ENCODE results near the gene RET.

RET gene

GRCh38 chr10:43076876-43077420, at the start of gene RET:
RET (plus strand) TSS chr10:43077069; CDS start chr10:43077259, 190 bp downstream.
- peak; percentile 26 for DNase-seq (ENCODE audit: low spot score)

- no peak for DNase-seq (ENCODE audit: low spot score)
Measured at GRCh38 chr10:43027331-43027955, 49.4 kb upstream of the RET start.

GRCh38 chr10:43028143-43028542, 48.7 kb upstream of the RET start:
- no peak for DNase-seq (ENCODE audit: low spot score)

GRCh38 chr10:43029043-43029442, 47.8 kb upstream of the RET start:
- DNase-seq (ENCODE audit: low spot score) = no peak

- DNase-seq (ENCODE audit: low spot score) = no peak
Measured at GRCh38 chr10:43032613-43033012, 44.3 kb upstream of the RET start.

GRCh38 chr10:43035800-43036199, 41.1 kb upstream of the RET start:
- no peak for DNase-seq (ENCODE audit: low spot score)

- DNase-seq (ENCODE audit: low spot score) = no peak
Measured at GRCh38 chr10:43036481-43037428, 40.1 kb upstream of the RET start.

- no peak for DNase-seq (ENCODE audit: low spot score)
Measured at GRCh38 chr10:43037440-43037839, 39.4 kb upstream of the RET start.

GRCh38 chr10:43037942-43038782, 38.7 kb upstream of the RET start:
- DNase-seq (ENCODE audit: low spot score) = no peak

GRCh38 chr10:43038783-43039623, 37.9 kb upstream of the RET start:
- DNase-seq (ENCODE audit: low spot score) = no peak

GRCh38 chr10:43039624-43040481, 37.0 kb upstream of the RET start:
- no peak for DNase-seq (ENCODE audit: low spot score)

GRCh38 chr10:43040482-43041256, 36.2 kb upstream of the RET start:
- no peak for DNase-seq (ENCODE audit: low spot score)

GRCh38 chr10:43041422-43042342, 35.2 kb upstream of the RET start:
- no peak for DNase-seq (ENCODE audit: low spot score)

- DNase-seq (ENCODE audit: low spot score) = no peak
Measured at GRCh38 chr10:43042503-43043341, 34.1 kb upstream of the RET start.

GRCh38 chr10:43043342-43043772, 33.5 kb upstream of the RET start:
- no peak for DNase-seq (ENCODE audit: low spot score)

- DNase-seq (ENCODE audit: low spot score) = no peak
Measured at GRCh38 chr10:43043773-43044447, 33.0 kb upstream of the RET start.

- DNase-seq (ENCODE audit: low spot score) = no peak
Measured at GRCh38 chr10:43044448-43044921, 32.4 kb upstream of the RET start.
